ENCODE data around the gene FOXI1. TPM values are rescaled to one million over a fixed set of nuclear protein-coding genes. Genes with fewer than 3 reads are reported as not detected.

The FOXI1 gene
- total and polyA plus RNA-seq, 11 donors = not detected

DNA sequence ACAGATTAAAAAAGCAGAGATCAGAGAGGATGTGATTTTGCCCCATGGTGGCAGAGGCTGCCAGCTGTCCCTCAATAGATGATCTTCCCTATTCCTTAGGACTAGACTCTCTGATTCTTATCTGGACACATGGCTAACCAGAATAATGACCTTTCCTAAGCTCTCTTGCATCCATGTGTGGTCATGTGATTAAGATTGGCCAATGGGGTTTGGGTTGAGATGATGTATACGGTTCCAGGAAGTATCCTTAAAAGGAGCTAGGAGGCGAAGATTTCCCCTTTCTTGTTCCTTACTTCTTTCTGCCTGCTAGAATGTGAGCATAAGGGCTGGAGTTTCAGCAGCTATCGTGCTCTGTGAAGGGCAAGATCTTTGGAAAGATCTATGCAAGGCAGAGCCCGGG lies 39.8 kb downstream of the FOXI1 start:
- H3K9me3 ChIP-seq = no peaks in the 10 kb centered on the region
- intact Hi-C loops (cut with DNase I) = no loop called here
- DNase-seq = no peak
- H3K4me3 ChIP-seq = no peak overlapping the region
- no peak for ATAC-seq
- H3K27me3 ChIP-seq = no peaks in the 10 kb centered on the region
- TF ChIP-seq, protein P1, sequence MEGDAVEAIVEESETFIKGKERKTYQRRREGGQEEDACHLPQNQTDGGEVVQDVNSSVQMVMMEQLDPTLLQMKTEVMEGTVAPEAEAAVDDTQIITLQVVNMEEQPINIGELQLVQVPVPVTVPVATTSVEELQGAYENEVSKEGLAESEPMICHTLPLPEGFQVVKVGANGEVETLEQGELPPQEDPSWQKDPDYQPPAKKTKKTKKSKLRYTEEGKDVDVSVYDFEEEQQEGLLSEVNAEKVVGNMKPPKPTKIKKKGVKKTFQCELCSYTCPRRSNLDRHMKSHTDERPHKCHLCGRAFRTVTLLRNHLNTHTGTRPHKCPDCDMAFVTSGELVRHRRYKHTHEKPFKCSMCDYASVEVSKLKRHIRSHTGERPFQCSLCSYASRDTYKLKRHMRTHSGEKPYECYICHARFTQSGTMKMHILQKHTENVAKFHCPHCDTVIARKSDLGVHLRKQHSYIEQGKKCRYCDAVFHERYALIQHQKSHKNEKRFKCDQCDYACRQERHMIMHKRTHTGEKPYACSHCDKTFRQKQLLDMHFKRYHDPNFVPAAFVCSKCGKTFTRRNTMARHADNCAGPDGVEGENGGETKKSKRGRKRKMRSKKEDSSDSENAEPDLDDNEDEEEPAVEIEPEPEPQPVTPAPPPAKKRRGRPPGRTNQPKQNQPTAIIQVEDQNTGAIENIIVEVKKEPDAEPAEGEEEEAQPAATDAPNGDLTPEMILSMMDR (IDR thresholded peaks at IDR 0.05) = no peak
- TF ChIP-seq POLR2A (IDR thresholded peaks at IDR 0.05) = no peak
- no peak overlapping the region for H3K27ac ChIP-seq
- H3K36me3 ChIP-seq = no peaks in the 10 kb centered on the region
- H3K4me1 ChIP-seq = no peaks in the 10 kb centered on the region
- 70 to 91% (median 75%) methylated on average over 4 of the region's 4 CpGs for WGBS, 4 donors

DNA sequence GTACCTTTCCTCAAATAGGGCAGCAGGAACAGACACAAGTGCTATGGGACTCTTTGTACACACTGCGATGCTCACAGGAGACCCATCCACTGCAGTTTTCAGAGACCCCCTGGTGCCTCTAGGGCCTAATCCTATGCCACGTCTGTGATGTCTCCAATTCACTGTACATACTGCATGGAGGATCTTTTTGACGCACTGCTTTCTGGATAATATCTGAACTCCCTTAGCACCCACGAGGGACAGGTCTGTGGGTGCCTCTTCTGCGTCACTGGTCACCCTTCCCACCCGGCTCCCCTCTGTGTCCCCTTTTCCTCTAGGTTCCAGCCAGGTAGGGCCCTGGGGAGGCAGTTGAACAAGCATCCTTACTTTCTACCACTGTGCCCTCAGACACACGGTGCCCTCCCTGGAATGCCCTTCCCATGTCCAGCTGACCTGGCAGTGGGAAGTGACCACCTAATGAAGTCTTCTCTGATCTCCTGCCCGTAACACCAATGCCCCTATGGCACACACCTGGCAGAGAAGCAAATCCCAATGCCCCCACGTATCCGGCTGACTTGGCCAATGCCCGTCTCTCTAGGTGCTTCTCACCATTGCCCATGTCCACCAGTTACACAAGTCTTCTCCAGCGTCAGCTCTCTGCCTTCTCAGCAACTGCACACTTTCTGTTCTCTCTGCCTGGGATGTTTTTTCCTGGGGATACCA lies 41.5 kb downstream of the FOXI1 start:
- Histone ChIP-seq H3K4me3 (no peak overlapping the region), H3K4me1 (peaks cover 0 to 15% (median 8%) of the 10 kb centered on the region in 12 donors), H3K9me3 (no peaks in the 10 kb centered on the region), H3K36me3 (no peaks in the 10 kb centered on the region), H3K27me3 (no peaks in the 10 kb centered on the region), H3K27ac (no peak overlapping the region)
- intact Hi-C loops (cut with DNase I) = no loop called here
- ATAC-seq (no peak), DNase-seq (no peak)
- TF ChIP-seq, protein P1 (IDR thresholded peaks at IDR 0.05) = no peak
- no peak for TF ChIP-seq POLR2A (IDR thresholded peaks at IDR 0.05)
- 90 to 93% (median 91%) methylated on average over 12 of the region's 12 CpGs for WGBS, 4 donors

DNA sequence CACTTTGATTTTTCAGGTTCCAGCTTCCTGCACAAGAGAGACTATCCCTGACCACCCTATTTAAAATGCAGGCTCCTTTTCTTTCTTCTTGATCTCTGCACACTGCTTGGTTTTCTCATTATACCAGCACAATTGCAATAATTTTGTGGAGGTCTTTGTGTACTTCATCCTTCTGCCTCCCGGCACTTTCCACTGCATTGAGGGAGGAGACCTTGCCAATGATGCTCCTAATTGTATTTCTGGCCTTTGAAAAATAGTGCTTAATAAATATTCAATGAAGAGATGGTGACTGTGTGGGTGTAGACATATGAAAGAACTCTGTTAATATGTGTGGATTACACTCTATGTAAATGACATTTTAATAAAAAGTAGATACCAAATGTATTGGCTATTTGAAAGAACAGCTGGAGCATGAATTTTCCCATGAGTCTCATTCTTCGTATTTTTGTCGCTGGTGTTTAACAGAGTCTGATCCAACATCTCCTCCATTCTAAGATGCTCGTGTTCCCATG lies 42.1 kb downstream of the FOXI1 start:
- no peaks in the 10 kb centered on the region for H3K27me3 ChIP-seq
- intact Hi-C loops (cut with DNase I) = no loop called here
- H3K4me3 ChIP-seq = no peak overlapping the region
- ATAC-seq = no peak
- DNase-seq = no peak
- H3K4me1 ChIP-seq = peaks cover 0 to 16% (median 8%) of the 10 kb centered on the region in 12 donors
- TF ChIP-seq, protein P1 (IDR thresholded peaks at IDR 0.05) = no peak
- TF ChIP-seq POLR2A (IDR thresholded peaks at IDR 0.05) = no peak
- H3K36me3 ChIP-seq = no peaks in the 10 kb centered on the region
- WGBS, 4 donors = 71 to 82% (median 76%) methylated on average over 4 of the region's 4 CpGs
- no peak overlapping the region for H3K27ac ChIP-seq
- H3K9me3 ChIP-seq = no peaks in the 10 kb centered on the region

DNA sequence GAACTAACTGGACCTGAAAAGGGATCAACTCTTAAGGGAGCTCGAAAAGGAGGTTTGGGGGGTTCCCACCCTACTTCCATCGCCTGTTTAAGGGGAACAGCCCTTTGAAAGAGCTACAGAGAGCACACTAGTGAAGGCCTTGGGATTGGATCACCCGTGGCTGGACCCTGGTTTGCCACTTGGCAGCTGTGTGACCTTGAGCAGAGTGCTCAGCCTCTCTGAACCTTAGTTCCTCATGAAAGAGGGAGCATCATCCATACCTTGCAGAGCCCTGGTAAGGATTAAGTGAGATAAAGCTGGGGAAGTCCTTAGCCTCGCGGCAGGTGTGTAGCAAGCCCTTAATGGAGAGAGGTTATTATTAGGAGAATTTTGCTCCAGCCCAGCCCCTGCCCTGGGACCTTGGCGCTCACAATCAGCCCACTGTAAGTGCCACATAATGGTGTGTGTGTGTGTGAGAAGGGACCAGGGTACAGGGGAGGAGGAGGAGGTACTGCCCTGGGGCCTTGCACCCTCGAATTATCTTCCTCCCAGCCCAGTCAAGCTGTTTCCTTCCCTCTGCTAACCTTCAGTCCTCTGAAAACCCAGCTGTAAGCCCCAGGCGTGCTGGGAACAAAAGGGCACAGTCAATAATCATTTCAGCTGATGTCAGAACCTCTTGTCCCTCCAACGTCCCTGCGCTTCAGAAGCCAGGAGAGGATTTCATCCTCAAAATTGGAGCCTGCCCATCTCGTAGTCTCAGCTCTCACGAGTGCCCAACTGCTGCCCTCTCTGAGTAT lies 42.9 kb downstream of the FOXI1 start:
- DNase-seq = no peak
- H3K36me3 ChIP-seq = no peaks in the 10 kb centered on the region
- H3K27me3 ChIP-seq = no peaks in the 10 kb centered on the region
- H3K4me1 ChIP-seq = peaks cover 0 to 16% (median 8%) of the 10 kb centered on the region in 12 donors
- no peaks in the 10 kb centered on the region for H3K9me3 ChIP-seq
- TF ChIP-seq POLR2A (IDR thresholded peaks at IDR 0.05) = no peak
- TF ChIP-seq, protein P1 (IDR thresholded peaks at IDR 0.05) = no peak
- no peak for ATAC-seq
- intact Hi-C loops (cut with DNase I) = no loop called here
- H3K27ac ChIP-seq = no peak overlapping the region
- H3K4me3 ChIP-seq = no peak overlapping the region
- WGBS, 4 donors = 70 to 85% (median 76%) methylated on average over 12 of the region's 12 CpGs

Measured in heart left ventricle (tissue), 16 donors.